CD4-positive, alpha-beta T cell treated with Interleukin-4 for 4 hours (primary cell): Measurements from ENCODE around the gene ZNF341.

ENCODE experiments used
- DNase-seq: peaks from one replicate; pipeline ENCODE4 v3.0.0-alpha.2; 2020

ZNF341 gene

GRCh38 chr20:33798444-33798843, 66.6 kb downstream of the ZNF341 start:
- DNase-seq: no peak

GRCh38 chr20:33803921-33804337, 72.1 kb downstream of the ZNF341 start:
- no peak for DNase-seq

- DNase-seq: no peak
Measured at GRCh38 chr20:33808388-33808787, 76.6 kb downstream of the ZNF341 start.

GRCh38 chr20:33810259-33810658, 78.5 kb downstream of the ZNF341 start:
- DNase-seq: no peak

GRCh38 chr20:33810885-33811775, 79.3 kb downstream of the ZNF341 start, which contains the start of gene CHMP4B:
TSS of gene CHMP4B (plus strand) at chr20:33811348. CDS start at chr20:33811469, 121 bp downstream.
- peak; percentile 97 for DNase-seq

- DNase-seq: no peak
Measured at GRCh38 chr20:33811776-33812151, 80.0 kb downstream of the ZNF341 start.

- DNase-seq: peak; percentile 42
Measured at GRCh38 chr20:33812152-33812849, 80.5 kb downstream of the ZNF341 start.

- DNase-seq: no peak
Measured at GRCh38 chr20:33812908-33813462, 81.2 kb downstream of the ZNF341 start.

- no peak for DNase-seq
Measured at GRCh38 chr20:33814238-33814712, 82.5 kb downstream of the ZNF341 start.

GRCh38 chr20:33815671-33816070, 83.9 kb downstream of the ZNF341 start:
- DNase-seq: no peak

GRCh38 chr20:33816191-33816590, 84.4 kb downstream of the ZNF341 start:
- no peak for DNase-seq

- no peak for DNase-seq
Measured at GRCh38 chr20:33817411-33817810, 85.6 kb downstream of the ZNF341 start.

- DNase-seq: no peak
Measured at GRCh38 chr20:33819456-33819855, 87.7 kb downstream of the ZNF341 start.

GRCh38 chr20:33820362-33820761, 88.6 kb downstream of the ZNF341 start:
- no peak for DNase-seq

GRCh38 chr20:33821270-33821836, 89.6 kb downstream of the ZNF341 start:
- DNase-seq: no peak

GRCh38 chr20:33822423-33822822, 90.6 kb downstream of the ZNF341 start:
- no peak for DNase-seq

GRCh38 chr20:33822991-33823390, 91.2 kb downstream of the ZNF341 start:
- no peak for DNase-seq

- no peak for DNase-seq
Measured at GRCh38 chr20:33824852-33825251, 93.1 kb downstream of the ZNF341 start.

GRCh38 chr20:33825340-33826269, 93.8 kb downstream of the ZNF341 start:
- DNase-seq: no peak

GRCh38 chr20:33826270-33826897, 94.6 kb downstream of the ZNF341 start:
- no peak for DNase-seq

GRCh38 chr20:33827109-33827508, 95.3 kb downstream of the ZNF341 start:
- no peak for DNase-seq
